ENCODE data around the gene PPP1R36. TPM values are rescaled to one million over a fixed set of nuclear protein-coding genes. Genes with fewer than 3 reads are reported as not detected.
A peak's percentile ranks its signal among the peaks of the same experiment; 100 is the strongest.
"Not testable (repeated sequence)": the region's sequence is repeated elsewhere in the genome, so short reads cannot be mapped to it uniquely, and the experiment has no call there.

Gene PPP1R36
- total and polyA plus RNA-seq, 4 donors = 0.49 to 1.6 (median 1.4) TPM

GRCh38 chr14:64604881-64605280 lies 55.1 kb downstream of the PPP1R36 start:
- peak in 1 of 6 donors; percentile 69 for DNase-seq (ENCODE audit: low read depth in 4 of 6, low spot score in 6 of 6)
- Histone ChIP-seq H3K9me3 (ENCODE audit: control insufficient read depth, insufficient read depth, low read length) (no peaks in the 10 kb centered on the region), H3K36me3 (ENCODE audit: control insufficient read depth, insufficient read depth, low read length) (no peaks in the 10 kb centered on the region), H3K4me3 (ENCODE audit: low read depth, low read length) (no peak overlapping the region), H3K27ac (ENCODE audit: low read depth, low read length) (no peak overlapping the region), H3K4me1 (ENCODE audit: control insufficient read depth, insufficient read depth, low read length) (no peaks in the 10 kb centered on the region), H3K27me3 (ENCODE audit: control insufficient read depth, insufficient read depth, low read length) (no peaks in the 10 kb centered on the region)
- WGBS (ENCODE audit: insufficient coverage) = 62% methylated on average over 3 of the region's 6 CpGs

DNA sequence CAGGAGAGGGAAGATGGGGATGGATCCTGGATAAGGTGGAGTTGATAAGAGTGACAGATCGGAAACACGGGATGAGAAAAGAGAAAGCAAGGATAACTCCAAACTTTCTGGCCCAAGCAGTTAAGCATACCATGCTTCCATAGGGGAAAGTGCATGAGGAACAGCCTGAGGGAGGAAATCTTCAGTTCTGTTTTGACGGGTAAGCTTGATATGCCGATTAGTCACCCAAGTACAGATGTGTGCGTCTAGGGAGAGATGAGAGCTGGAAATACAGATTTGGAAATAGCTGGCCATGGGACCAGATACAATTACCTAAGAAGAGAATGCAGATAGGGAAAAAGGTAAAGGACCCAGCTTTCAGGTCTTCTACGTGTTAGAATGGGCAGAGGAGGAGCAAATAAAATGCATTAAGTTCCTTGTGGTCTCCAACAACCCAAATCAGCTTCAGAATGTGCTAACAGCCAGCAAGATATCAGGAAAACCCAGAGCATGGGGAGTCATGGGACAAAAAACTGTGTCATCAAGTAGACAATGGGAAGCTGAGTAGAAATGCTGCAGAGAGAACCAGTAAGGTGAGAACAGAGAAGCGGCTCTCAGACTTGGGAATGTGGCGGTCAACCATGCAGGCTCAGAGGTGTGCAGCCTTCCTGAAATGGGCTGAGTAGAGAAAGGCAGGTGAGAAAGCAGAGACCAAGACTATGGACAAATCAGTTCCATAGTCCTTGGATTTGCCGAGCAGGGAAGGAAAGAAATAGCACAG lies 56.3 kb downstream of the PPP1R36 start:
- 100% methylated on average over 6 of the region's 9 CpGs for WGBS (ENCODE audit: insufficient coverage)
- Histone ChIP-seq H3K27ac (ENCODE audit: low read depth, low read length) (no peak overlapping the region), H3K36me3 (ENCODE audit: control insufficient read depth, insufficient read depth, low read length) (no peaks in the 10 kb centered on the region), H3K27me3 (ENCODE audit: control insufficient read depth, insufficient read depth, low read length) (no peaks in the 10 kb centered on the region), H3K9me3 (ENCODE audit: control insufficient read depth, insufficient read depth, low read length) (no peaks in the 10 kb centered on the region), H3K4me3 (ENCODE audit: low read depth, low read length) (no peak overlapping the region), H3K4me1 (ENCODE audit: control insufficient read depth, insufficient read depth, low read length) (peaks cover 3% of the 10 kb centered on the region)
- DNase-seq (ENCODE audit: low read depth in 4 of 6, low spot score in 6 of 6) = no peak

DNA sequence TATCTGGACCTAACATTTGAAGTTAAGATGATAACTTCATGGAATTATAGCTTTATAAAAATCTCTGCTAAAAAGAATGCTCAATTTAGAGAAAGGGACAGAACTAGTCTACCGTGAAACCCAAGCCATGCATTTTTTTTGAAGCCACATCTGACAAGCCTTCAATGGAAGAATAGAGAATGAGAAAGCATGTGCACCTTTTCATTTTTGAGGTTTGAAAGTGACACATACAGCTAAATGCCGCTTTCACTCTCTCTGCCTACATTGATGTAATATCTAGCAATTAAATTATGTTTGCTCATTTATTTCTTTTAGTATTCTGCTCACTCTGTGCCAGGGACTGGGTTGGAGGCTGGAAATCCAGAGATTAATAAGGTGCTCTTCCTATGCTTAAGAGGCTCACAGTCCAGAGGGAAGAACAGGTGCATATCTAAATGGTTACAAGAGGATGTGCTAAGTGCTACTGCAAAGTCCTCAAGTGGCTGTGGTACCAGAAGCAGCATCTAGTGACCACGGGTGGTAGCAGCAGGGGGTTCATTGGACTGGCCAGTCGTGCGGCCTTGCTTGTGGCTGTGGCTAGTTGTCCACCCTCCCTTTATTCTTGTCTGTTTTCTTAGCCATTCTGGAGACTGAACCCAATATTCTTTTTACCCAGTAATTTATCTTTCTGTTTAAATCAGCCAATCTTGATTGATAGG lies 60.4 kb downstream of the PPP1R36 start:
- peaks cover 10% of the 10 kb centered on the region for H3K4me1 ChIP-seq (ENCODE audit: control insufficient read depth, insufficient read depth, low read length)
- 76% methylated on average over 3 of the region's 5 CpGs for WGBS (ENCODE audit: insufficient coverage)
- H3K4me3 ChIP-seq (ENCODE audit: low read depth, low read length) = no peak overlapping the region
- no peaks in the 10 kb centered on the region for H3K36me3 ChIP-seq (ENCODE audit: control insufficient read depth, insufficient read depth, low read length)
- DNase-seq (ENCODE audit: low read depth in 4 of 6, low spot score in 6 of 6) = no peak
- no peaks in the 10 kb centered on the region for H3K27me3 ChIP-seq (ENCODE audit: control insufficient read depth, insufficient read depth, low read length)
- H3K9me3 ChIP-seq (ENCODE audit: control insufficient read depth, insufficient read depth, low read length) = no peaks in the 10 kb centered on the region
- no peak overlapping the region for H3K27ac ChIP-seq (ENCODE audit: low read depth, low read length)

- DNase-seq (ENCODE audit: low read depth in 4 of 6, low spot score in 6 of 6) = peak in 2 of 6 donors; percentile 11 to 72
- Histone ChIP-seq H3K4me1 (ENCODE audit: control insufficient read depth, insufficient read depth, low read length) (peaks cover 10% of the 10 kb centered on the region), H3K4me3 (ENCODE audit: low read depth, low read length) (no peak overlapping the region), H3K27ac (ENCODE audit: low read depth, low read length) (no peak overlapping the region), H3K27me3 (ENCODE audit: control insufficient read depth, insufficient read depth, low read length) (no peaks in the 10 kb centered on the region), H3K9me3 (ENCODE audit: control insufficient read depth, insufficient read depth, low read length) (no peaks in the 10 kb centered on the region), H3K36me3 (ENCODE audit: control insufficient read depth, insufficient read depth, low read length) (no peaks in the 10 kb centered on the region)
- WGBS (ENCODE audit: insufficient coverage) = no CpG with 5 or more reads among the region's 1 CpG
Observed at GRCh38 chr14:64611358-64612020, 61.7 kb downstream of the PPP1R36 start.

DNA sequence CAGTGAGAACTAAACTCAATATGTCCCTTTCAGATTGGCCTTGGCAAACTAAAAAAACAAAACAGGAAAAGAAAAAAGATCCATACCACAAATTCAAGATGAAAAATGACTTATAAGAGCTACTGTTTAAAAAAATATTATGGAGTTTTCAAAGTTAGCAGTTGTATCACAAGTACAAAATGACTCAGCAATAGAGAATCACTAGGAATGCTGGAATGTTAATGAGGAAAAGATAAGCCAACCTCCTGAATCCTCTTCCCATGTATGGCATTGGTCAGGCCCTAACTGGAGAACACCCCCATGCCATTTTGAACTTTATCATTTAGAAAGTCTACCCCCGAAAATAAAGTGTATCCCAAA lies 62.2 kb downstream of the PPP1R36 start:
- no peak for DNase-seq (ENCODE audit: low read depth in 4 of 6, low spot score in 6 of 6)
- Histone ChIP-seq H3K4me3 (ENCODE audit: low read depth, low read length) (no peak overlapping the region), H3K9me3 (ENCODE audit: control insufficient read depth, insufficient read depth, low read length) (no peaks in the 10 kb centered on the region), H3K4me1 (ENCODE audit: control insufficient read depth, insufficient read depth, low read length) (peaks cover 10% of the 10 kb centered on the region), H3K27ac (ENCODE audit: low read depth, low read length) (no peak overlapping the region), H3K36me3 (ENCODE audit: control insufficient read depth, insufficient read depth, low read length) (no peaks in the 10 kb centered on the region), H3K27me3 (ENCODE audit: control insufficient read depth, insufficient read depth, low read length) (no peaks in the 10 kb centered on the region)
- no CpG with 5 or more reads among the region's 1 CpG for WGBS (ENCODE audit: insufficient coverage)

DNA sequence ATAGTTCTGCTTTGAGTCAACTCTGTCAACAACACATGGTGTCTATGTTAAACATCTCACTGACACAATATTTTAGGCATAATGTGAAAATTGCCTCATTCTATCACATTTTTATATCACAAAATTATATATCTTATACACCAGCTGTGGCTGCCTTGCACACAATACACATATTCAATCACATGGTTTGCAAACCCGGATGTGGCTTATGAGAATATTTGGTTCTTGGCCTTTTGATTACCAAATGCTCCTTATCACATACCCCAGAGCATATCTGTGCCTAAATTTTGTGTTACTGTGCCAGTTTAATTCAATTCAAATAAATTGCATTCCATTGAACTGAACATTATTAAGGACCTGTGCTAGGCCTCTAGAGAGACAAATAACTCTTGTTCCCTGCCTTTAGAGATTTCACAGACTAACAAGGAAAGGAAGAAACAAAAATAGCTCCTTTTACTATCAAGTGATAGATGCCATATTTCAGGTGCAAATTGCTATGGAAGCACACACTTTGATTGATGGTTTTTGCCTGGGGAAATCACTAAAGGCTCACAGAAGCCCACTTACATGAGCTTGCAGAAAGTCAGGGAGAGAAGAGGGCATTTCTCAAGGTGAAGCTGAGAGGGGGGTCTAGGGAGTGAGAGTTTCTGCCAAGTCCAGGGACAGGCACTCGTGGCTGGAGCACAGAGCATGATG lies 63.4 kb downstream of the PPP1R36 start:
- Histone ChIP-seq H3K36me3 (ENCODE audit: control insufficient read depth, insufficient read depth, low read length) (no peaks in the 10 kb centered on the region), H3K27ac (ENCODE audit: low read depth, low read length) (no peak overlapping the region), H3K9me3 (ENCODE audit: control insufficient read depth, insufficient read depth, low read length) (no peaks in the 10 kb centered on the region), H3K4me3 (ENCODE audit: low read depth, low read length) (no peak overlapping the region), H3K27me3 (ENCODE audit: control insufficient read depth, insufficient read depth, low read length) (no peaks in the 10 kb centered on the region), H3K4me1 (ENCODE audit: control insufficient read depth, insufficient read depth, low read length) (peaks cover 10% of the 10 kb centered on the region)
- 71% methylated on average over 1 of the region's 2 CpGs for WGBS (ENCODE audit: insufficient coverage)
- DNase-seq (ENCODE audit: low read depth in 4 of 6, low spot score in 6 of 6) = peak in 1 of 6 donors; percentile 59

GRCh38 chr14:64614166-64614565 lies 64.4 kb downstream of the PPP1R36 start:
- WGBS (ENCODE audit: insufficient coverage) = no CpG with 5 or more reads among the region's 2 CpGs
- H3K27ac ChIP-seq (ENCODE audit: low read depth, low read length) = no peak overlapping the region

GRCh38 chr14:64614805-64615391 lies 65.1 kb downstream of the PPP1R36 start:
- H3K27me3 ChIP-seq (ENCODE audit: control insufficient read depth, insufficient read depth, low read length) = no peaks in the 10 kb centered on the region
- no peak overlapping the region for H3K4me3 ChIP-seq (ENCODE audit: low read depth, low read length)
- 36% methylated on average over 4 of the region's 7 CpGs for WGBS (ENCODE audit: insufficient coverage)
- H3K27ac ChIP-seq (ENCODE audit: low read depth, low read length) = no peak overlapping the region
- H3K4me1 ChIP-seq (ENCODE audit: control insufficient read depth, insufficient read depth, low read length) = peaks cover 10% of the 10 kb centered on the region
- no peaks in the 10 kb centered on the region for H3K9me3 ChIP-seq (ENCODE audit: control insufficient read depth, insufficient read depth, low read length)
- no peaks in the 10 kb centered on the region for H3K36me3 ChIP-seq (ENCODE audit: control insufficient read depth, insufficient read depth, low read length)
- no peak for DNase-seq (ENCODE audit: low read depth in 4 of 6, low spot score in 6 of 6)

More at GRCh38 chr14:64614166-64614565, 64.4 kb downstream of the PPP1R36 start:
- no peak overlapping the region for H3K4me3 ChIP-seq (ENCODE audit: low read depth, low read length)
- H3K4me1 ChIP-seq (ENCODE audit: control insufficient read depth, insufficient read depth, low read length) = peaks cover 10% of the 10 kb centered on the region
- no peak for DNase-seq (ENCODE audit: low read depth in 4 of 6, low spot score in 6 of 6)
- H3K27me3 ChIP-seq (ENCODE audit: control insufficient read depth, insufficient read depth, low read length) = no peaks in the 10 kb centered on the region
- H3K36me3 ChIP-seq (ENCODE audit: control insufficient read depth, insufficient read depth, low read length) = no peaks in the 10 kb centered on the region
- no peaks in the 10 kb centered on the region for H3K9me3 ChIP-seq (ENCODE audit: control insufficient read depth, insufficient read depth, low read length)

DNA sequence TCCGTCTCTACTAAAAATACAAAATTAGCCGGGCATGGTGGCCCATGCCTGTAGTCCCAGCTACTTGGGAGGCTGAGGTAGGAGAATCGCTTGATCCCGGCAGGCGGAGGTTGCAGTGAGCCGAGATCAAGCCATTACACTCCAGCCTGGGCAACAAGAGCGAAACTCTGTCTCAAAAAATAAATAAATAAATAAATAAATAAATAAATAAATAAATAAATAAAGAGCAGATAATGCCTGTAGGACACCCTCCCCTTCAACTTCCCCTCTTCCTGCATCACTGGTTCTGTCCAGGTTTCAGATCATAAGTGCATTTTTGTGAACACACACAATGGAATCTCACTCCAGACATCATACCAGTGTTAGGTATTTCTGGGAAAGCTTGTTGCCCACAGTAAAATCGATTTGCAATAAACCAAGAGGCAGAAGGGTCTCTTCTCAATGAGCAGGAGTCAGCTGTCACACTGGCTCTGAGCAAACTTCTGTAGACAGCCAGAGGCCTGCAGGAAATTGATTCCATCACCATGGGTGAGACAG lies 68.2 kb downstream of the PPP1R36 start:
- not testable (repeated sequence) for H3K27ac ChIP-seq (ENCODE audit: low read depth, low read length); H3K9me3 ChIP-seq (ENCODE audit: control insufficient read depth, insufficient read depth, low read length); H3K4me1 ChIP-seq (ENCODE audit: control insufficient read depth, insufficient read depth, low read length); H3K36me3 ChIP-seq (ENCODE audit: control insufficient read depth, insufficient read depth, low read length); H3K4me3 ChIP-seq (ENCODE audit: low read depth, low read length); DNase-seq (ENCODE audit: low read depth in 4 of 6, low spot score in 6 of 6); H3K27me3 ChIP-seq (ENCODE audit: control insufficient read depth, insufficient read depth, low read length)
- WGBS (ENCODE audit: insufficient coverage) = 94% methylated on average over 5 of the region's 8 CpGs

Measured in spinal cord (tissue), 10 donors.